Endometrial microvascular endothelial cells (primary cell): ENCODE results near the gene CAMK2B. TPM values are rescaled to one million over a fixed set of nuclear protein-coding genes. Genes with fewer than 3 reads are reported as not detected.

ENCODE experiments used
- in situ Hi-C: cut with HindIII; loops from 2 replicates; pipeline ENCODE4 v1.10.0; 2017; ENCODE audit warnings: low sequenced_read_pairs, low pct_unique_long_range_greater_than_20kb; ENCODE audit errors: inconsistent ontology term
- total RNA-seq: library from RNA; depleted of rRNA; stranded (reverse); fragments of >200 nt; gene quantifications from one replicate; pipeline ENCODE4 v1.2.3, GENCODE V29; 2015; ENCODE audit errors: inconsistent ontology term

CAMK2B gene
- total RNA-seq, 1 donor from 2014 or later = not detected

GRCh38 chr7:44280636-44280992, 44.8 kb downstream of the CAMK2B start:
- in situ Hi-C loops = no loop called here

DNA sequence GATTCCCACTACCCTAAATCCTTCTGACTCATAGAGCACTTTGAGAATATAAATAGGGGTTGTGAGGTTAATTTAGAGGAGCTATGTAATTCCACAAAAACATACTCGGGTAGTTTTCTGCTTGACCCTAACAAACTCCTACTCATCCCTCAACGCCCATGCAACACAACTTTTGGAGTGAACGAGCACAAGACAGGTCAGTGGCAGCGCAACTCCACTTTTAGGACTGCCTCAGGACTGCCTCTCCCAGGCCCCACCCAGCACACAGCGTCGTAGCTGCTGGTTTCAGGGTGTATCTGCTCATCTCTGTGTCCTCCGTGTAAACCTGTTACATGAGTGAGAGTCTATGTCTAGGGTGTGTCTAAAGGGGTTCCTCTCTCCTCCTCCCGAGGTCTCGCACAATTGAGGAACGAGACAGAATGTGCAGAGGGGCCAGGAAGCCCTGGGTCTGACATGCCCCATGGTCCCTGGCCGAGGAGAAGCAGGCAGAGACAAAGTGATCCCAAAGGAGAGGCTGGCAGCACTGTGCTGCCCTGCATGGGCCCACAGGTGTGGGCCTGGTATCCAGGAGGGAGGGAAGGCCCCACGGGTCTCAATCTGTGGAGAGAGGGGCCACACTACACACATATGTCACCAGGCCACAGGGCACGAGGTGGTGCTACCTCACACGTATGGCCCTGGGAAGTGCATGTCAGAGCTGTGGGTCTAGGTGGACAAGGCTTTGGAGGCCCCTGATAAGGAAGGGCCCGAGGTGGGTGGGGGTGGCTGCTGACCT, 45.5 kb downstream of the CAMK2B start:
- in situ Hi-C loops = no loop called here

DNA sequence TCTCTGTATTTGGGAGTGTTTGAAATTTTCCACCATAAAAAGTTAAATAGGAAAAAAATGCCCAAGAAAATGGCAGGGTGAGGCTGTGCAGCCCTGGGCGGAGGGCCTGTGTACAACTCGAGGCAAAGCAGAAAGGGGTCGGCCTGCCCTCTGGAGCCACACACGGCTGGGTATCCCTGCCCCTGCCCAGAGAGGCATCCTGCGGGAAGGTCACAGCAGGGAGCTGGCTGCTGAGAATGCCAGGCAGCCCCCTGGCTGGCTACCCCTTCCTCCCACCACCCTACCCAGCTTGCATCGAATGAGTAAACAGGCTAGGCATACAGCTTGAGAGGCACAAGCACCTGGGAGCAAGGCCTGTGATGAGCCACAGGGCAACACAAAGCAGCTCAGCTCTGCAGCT, 46.1 kb downstream of the CAMK2B start:
- in situ Hi-C loops = no loop called here

DNA sequence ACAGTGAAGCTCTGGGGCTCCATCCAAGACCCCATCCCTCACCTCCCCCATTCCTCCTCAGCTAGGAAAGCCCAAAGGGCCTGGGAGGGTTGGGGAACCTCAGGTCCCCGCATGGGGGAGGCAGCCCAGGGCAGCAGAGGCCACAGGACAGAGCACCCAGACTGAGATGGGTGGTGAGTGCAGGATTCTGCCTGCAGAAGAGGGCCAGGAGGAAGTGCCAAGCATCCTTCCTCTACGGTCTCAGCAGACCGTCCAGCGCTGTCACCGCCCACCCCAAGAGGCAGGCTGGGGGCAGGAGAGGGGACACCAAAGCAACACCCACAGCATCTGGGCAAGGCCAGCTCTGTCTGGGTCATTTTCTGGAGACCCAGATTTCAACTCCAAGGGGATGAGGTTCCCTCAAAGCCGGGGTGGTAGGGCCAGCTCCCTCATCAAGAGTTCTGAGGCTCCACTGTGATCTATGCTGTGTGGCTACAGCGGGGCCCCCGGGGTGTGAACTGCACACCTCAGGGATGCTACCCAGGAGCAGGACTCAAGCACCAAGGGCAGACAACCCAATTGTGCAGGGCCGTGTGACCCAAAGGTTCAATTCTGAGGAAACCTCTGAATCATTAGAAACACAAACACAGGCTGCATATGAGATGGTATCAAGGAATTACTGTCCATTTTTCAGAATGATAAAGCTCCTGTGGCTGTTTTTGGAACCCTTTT, 46.8 kb downstream of the CAMK2B start:
- in situ Hi-C loops = no loop called here

DNA sequence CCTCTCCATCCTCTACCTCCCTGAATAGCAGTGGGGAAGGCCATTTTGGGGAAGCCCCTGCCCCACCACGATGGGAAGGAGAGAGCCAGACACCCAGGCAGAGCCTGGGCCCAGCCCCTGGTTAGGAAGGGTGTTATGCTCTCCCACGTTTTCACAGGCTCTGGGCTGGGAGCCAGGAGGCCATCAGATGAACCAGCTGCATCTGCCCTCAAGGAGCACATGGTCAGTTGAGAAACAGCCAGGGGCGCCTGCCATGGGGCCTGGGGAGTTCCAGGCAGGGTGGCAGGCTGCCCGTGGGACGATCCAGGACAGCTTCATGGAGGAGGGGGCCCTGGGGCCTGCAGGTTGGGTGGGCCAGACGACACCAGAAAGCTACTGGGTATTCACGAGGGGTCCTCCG, 47.5 kb downstream of the CAMK2B start:
- in situ Hi-C loops = no loop called here

DNA sequence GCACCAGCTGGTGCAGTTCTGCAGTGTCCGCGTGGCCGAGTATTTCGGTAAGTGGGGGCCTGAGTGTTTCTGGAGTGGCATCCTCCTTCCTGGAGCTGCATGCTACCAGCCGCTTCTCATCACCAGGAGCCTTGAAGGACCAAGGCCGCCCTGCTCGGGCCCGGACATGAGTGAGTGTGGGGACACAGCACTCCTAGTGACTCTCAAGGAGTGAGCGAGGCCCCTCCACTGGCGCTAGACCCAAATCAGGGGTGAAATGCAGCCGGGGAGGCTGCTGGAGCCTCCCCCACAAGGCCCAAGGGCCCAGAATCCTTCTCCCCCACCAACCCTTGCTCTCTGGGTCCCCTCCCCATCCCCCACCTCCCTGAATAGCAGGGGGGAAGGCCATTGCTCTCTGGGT, 48.0 kb downstream of the CAMK2B start:
- in situ Hi-C loops = no loop called here

GRCh38 chr7:44276571-44277221, 48.7 kb downstream of the CAMK2B start:
- in situ Hi-C loops = no loop called here

DNA sequence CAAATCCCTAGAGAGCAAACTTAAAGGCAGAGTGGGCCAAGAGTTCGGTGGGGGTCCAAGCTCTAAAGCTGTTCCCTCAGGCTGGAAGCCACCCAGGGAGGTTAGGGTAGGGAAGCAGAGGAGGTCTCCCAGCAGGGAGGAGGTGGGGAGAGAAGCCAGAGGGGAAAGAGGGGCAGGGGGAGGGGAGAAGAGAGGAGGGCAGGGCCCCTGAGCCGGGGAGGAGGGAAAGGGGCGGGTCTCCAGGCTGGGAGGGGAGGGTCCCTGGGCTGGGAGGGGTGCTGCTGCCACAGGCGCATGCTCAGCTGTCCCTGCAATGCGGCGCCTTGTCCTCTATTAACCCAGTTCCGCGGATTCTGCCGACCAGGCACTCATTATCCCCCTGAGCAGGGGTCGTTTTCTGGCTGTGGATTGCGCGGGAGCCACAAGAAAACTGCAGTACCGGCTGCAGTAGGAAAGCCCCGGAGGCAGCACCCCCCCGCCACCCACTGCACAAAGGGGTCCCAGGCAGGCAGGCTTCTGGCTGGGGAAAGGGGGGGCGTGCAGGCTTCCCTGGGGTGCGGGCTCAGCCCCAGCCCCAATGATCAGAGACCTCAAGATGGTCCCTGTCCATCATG, 49.3 kb downstream of the CAMK2B start:
- in situ Hi-C loops = no loop called here

DNA sequence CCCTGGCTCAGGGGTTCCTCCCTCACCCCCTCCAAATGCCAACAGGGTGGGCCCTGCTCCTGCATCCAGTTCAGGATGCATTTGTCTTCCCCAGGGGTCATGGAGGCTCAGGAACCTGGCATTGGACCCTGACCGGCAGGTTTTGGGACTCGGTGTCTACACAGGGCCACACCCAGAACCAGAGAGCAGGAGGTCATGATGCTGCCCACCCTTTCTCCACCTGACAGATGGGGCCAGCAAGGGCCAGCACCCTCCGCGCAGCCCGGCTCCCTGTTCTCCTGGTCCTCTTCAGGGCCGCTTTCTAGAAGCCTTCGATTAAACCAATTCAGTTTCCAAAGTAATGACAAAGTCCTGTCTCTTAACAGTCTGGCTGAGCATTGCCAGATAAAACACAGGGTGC, 50.2 kb downstream of the CAMK2B start:
- in situ Hi-C loops = no loop called here

- in situ Hi-C loops = no loop called here
These were observed 50.8 kb downstream of the CAMK2B start for GRCh38 chr7:44274623-44274975.

GRCh38 chr7:44273681-44274622, 51.4 kb downstream of the CAMK2B start:
- in situ Hi-C loops = no loop called here

DNA sequence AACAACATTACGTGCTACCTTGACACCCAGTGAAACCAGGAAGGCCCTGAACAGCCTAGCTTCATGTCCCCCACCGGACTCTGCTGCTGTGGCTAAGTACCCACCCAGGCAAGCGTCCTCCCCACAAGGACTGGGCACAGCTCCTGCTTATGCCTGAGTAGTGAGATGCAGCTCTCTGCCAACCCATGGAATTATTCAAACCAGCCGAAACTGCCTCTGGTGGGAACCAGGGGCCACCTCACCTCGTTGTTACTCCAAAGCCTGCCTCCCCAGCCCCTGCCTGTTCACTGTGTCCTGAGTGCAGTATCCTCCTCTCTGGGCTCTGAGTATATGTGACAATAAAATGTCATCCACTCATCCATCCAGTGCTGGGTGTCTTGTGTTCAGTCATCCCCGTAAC, 52.4 kb downstream of the CAMK2B start:
- in situ Hi-C loops = no loop called here

- in situ Hi-C loops = no loop called here
These were observed 52.9 kb downstream of the CAMK2B start for GRCh38 chr7:44272456-44272855.

DNA sequence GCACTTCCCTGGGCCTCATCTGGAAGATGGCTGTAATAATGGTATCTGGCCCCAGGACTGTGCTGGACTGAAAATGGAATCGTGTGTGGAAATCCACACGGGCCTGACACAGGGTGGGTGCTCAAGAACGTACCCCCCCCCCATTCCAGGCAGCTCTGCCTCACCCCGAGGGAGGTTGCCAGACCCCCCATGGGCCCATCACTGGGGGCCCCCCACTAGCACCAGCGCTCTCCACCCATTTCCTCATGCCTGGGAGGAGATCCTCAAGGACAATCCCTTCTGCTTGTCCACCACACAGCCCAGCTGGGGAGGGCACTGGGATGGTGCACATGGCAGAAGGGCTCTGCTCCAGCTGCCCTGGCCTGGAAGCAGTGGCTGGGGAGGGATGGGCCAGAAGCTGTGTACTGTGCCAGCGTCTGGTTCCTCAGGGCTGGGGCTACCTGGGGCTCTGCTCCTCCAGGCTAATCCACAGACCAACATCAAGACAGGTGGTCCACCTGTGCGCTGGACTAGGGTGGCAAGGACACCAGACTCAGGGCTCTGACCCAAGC, 55.4 kb downstream of the CAMK2B start:
- in situ Hi-C loops = no loop called here

- in situ Hi-C loops = no loop called here
These were observed 56.0 kb downstream of the CAMK2B start for GRCh38 chr7:44269417-44269816.

- in situ Hi-C loops = no loop called here
These were observed 56.7 kb downstream of the CAMK2B start for GRCh38 chr7:44268671-44269070.

GRCh38 chr7:44267719-44268421, 57.5 kb downstream of the CAMK2B start:
- in situ Hi-C loops = no loop called here

GRCh38 chr7:44267178-44267577, 58.2 kb downstream of the CAMK2B start:
- in situ Hi-C loops = no loop called here
